GM19397 (cell line): ENCODE data around the gene VEGFB.

ENCODE experiments used
- ATAC-seq: cut with Tn5 transposase; IDR thresholded peaks from one replicate; pipeline ENCODE4 v1.9.1; 2021; ENCODE audit warnings: mild to moderate bottlenecking, moderate library complexity; ENCODE audit not compliant: unreplicated experiment

Gene VEGFB

GRCh38 chr11:64230171-64230984, 4.0 kb upstream of the VEGFB start, which contains the start of gene DNAJC4:
TSS of gene DNAJC4 (plus strand) at chr11:64230548. CDS start at chr11:64230855, 307 bp downstream.
- ATAC-seq: peak; percentile 52

- no peak for ATAC-seq
Measured at GRCh38 chr11:64230985-64231365, 3.4 kb upstream of the VEGFB start.

- no peak for ATAC-seq
Measured at GRCh38 chr11:64231546-64231945, 2.8 kb upstream of the VEGFB start.

GRCh38 chr11:64232182-64232966, 2.0 kb upstream of the VEGFB start:
- no peak for ATAC-seq

- ATAC-seq: no peak
Measured at GRCh38 chr11:64232967-64233315, 1.4 kb upstream of the VEGFB start.

- peak; percentile 30 for ATAC-seq
Measured at GRCh38 chr11:64234647-64235379, 429 bp downstream of the VEGFB start.

- ATAC-seq: no peak
Measured at GRCh38 chr11:64235437-64236161, 1.2 kb downstream of the VEGFB start.

- ATAC-seq: no peak
Measured at GRCh38 chr11:64237484-64237951, 3.1 kb downstream of the VEGFB start.

GRCh38 chr11:64238076-64238475, 3.7 kb downstream of the VEGFB start:
- ATAC-seq: no peak

GRCh38 chr11:64238999-64239398, 4.6 kb downstream of the VEGFB start:
- ATAC-seq: no peak

- peak; percentile 1 for ATAC-seq
Measured at GRCh38 chr11:64239662-64240434, 5.5 kb downstream of the VEGFB start.

- ATAC-seq: peak; percentile 56
Measured at GRCh38 chr11:64240435-64241240, 6.3 kb downstream of the VEGFB start, which contains the start of gene FKBP2. TSS of gene FKBP2 (plus strand) at chr11:64241095. CDS start at chr11:64242388, 1,293 bp downstream.

- peak; percentile 64 for ATAC-seq
Measured at GRCh38 chr11:64241241-64241490, 6.8 kb downstream of the VEGFB start.

GRCh38 chr11:64241491-64242374, 7.3 kb downstream of the VEGFB start:
- peak; percentile 4 for ATAC-seq

GRCh38 chr11:64243236-64243854, 9.0 kb downstream of the VEGFB start:
- no peak for ATAC-seq

- ATAC-seq: no peak
Measured at GRCh38 chr11:64244107-64244506, 9.7 kb downstream of the VEGFB start.

GRCh38 chr11:64244966-64245365, 10.6 kb downstream of the VEGFB start:
- ATAC-seq: no peak

- no peak for ATAC-seq
Measured at GRCh38 chr11:64245401-64245796, 11.0 kb downstream of the VEGFB start.
